B cell (primary cell): ENCODE measurements around the gene C6orf89. TPM values are rescaled to one million over a fixed set of nuclear protein-coding genes. Genes with fewer than 3 reads are reported as not detected.

Experiments
- ATAC-seq: fragments of 200-7000 bp; cut with Tn5 transposase; one replicate; pipeline ENCODE4 v1.10.0; 2021; ENCODE audit warnings: low read depth, mild to moderate bottlenecking, moderate number of reproducible peaks, moderate library complexity
- CTCF ChIA-PET: fragments of 350-600 bp; sonication (Branson Sonifier 250); formaldehyde crosslinking; loops from one replicate; lab custom pipeline; 2021; ENCODE audit warnings: antibody characterized with exemption, inconsistent platforms; lab: Charles Lee
- POLR2A ChIA-PET: fragments of 350-600 bp; sonication (Branson Sonifier 250); formaldehyde crosslinking; loops from one replicate; lab custom pipeline; 2021; ENCODE audit warnings: antibody characterized with exemption; lab: Charles Lee
- DNase-seq: peaks from one replicate; pipeline ENCODE4 v3.0.0; 2013
- H2AFZ ChIP-seq: 2 replicates; pipeline ENCODE4 v1.6.1; 2012; ENCODE audit warnings: mild to moderate bottlenecking, low read depth, low read length; ENCODE audit not compliant: insufficient read depth, poor library complexity, severe bottlenecking
- H3K27ac ChIP-seq, 2 donors: 1 replicate in 1 of 2; 2 replicates in 1 of 2; pipeline ENCODE4 v1.5.1; 2012 to 2013; ENCODE audit warnings: low read length in 2 of 2, mild to moderate bottlenecking in 2 of 2, moderate library complexity in 1 of 2
- H3K27me3 ChIP-seq, 4 experiments: fragments of 200-600 bp in 1 of 4; sonication (generic) in 1 of 4; replicated peaks in 1 of 4; 1 replicate in 2 of 4; 2 replicates in 2 of 4; pipeline versions ENCODE4 v1.6.1 to v1.7.0; 2013 to 2016; ENCODE audit warnings: low read length in 3 of 4, mild to moderate bottlenecking in 2 of 4, mixed read lengths in 1 of 4, moderate library complexity in 1 of 4; ENCODE audit not compliant: insufficient read depth in 4 of 4, control insufficient read depth in 3 of 4; ENCODE audit errors: control extremely low read depth in 1 of 4
- H3K36me3 ChIP-seq, 2 experiments: replicated peaks in 1 of 2; 1 replicate in 1 of 2; 2 replicates in 1 of 2; pipeline versions ENCODE4 v1.6.1 to v1.7.1; 2013; ENCODE audit warnings: low read length in 1 of 2; ENCODE audit not compliant: insufficient read depth in 2 of 2, control insufficient read depth in 1 of 2; ENCODE audit errors: control extremely low read depth in 1 of 2, extremely low read depth in 1 of 2
- H3K4me1 ChIP-seq, 2 donors: fragments of 200-600 bp in 1 of 2; sonication (generic) in 1 of 2; 1 replicate in 1 of 2; 2 replicates in 1 of 2; pipeline versions ENCODE4 v1.5.1 to v1.6.1; 2013 to 2017; ENCODE audit warnings: low read length in 2 of 2; ENCODE audit not compliant: control insufficient read depth in 2 of 2, insufficient read depth in 2 of 2
- H3K4me2 ChIP-seq: replicated peaks from 2 replicates; pipeline ENCODE3; 2012; ENCODE audit warnings: mild to moderate bottlenecking, low read depth, low read length; ENCODE audit not compliant: poor library complexity, severe bottlenecking
- H3K4me3 ChIP-seq, 5 experiments: fragments of 200-600 bp in 1 of 5; sonication (generic) in 1 of 5; 1 replicate in 3 of 5; 2 replicates in 2 of 5; pipeline versions ENCODE4 v1.5.1 to v1.7.0; 2011 to 2016; ENCODE audit warnings: low read length in 4 of 5, mild to moderate bottlenecking in 4 of 5, low read depth in 2 of 5, control low read depth in 1 of 5, moderate library complexity in 1 of 5; ENCODE audit not compliant: insufficient read depth in 1 of 5; ENCODE audit errors: control extremely low read depth in 1 of 5, extremely low read depth in 1 of 5
- H3K79me2 ChIP-seq: fragments of 200-600 bp; sonication (generic); one replicate; pipeline ENCODE4 v1.6.0; 2016; ENCODE audit warnings: low read length; ENCODE audit not compliant: control insufficient read depth, insufficient read depth
- H3K9ac ChIP-seq: fragments of 200-600 bp; sonication (generic); 2 replicates; pipeline ENCODE4 v1.6.1; 2017; ENCODE audit warnings: mild to moderate bottlenecking, low read length, moderate library complexity
- H3K9me3 ChIP-seq, 3 donors: one replicate each; pipeline versions ENCODE4 v1.6.1 to v1.7.1; 2013; ENCODE audit warnings: low read length in 2 of 3; ENCODE audit not compliant: control insufficient read depth in 2 of 3, insufficient read depth in 1 of 3; ENCODE audit errors: control extremely low read depth in 1 of 3
- H4K20me1 ChIP-seq: 2 replicates; pipeline ENCODE4 v1.6.0; 2012; ENCODE audit warnings: mild to moderate bottlenecking, low read length; ENCODE audit not compliant: insufficient read depth, control insufficient read depth, poor library complexity, severe bottlenecking
- H3K27ac Mint-ChIP-seq: one replicate; pipeline ENCODE4 v1.8.0; 2021; ENCODE audit warnings: mixed read lengths
- H3K27me3 Mint-ChIP-seq: one replicate; pipeline ENCODE4 v1.8.0; 2021; ENCODE audit warnings: mixed read lengths
- H3K4me1 Mint-ChIP-seq: one replicate; pipeline ENCODE4 v1.8.0; 2021; ENCODE audit warnings: mixed read lengths
- H3K4me3 Mint-ChIP-seq: one replicate; pipeline ENCODE4 v1.8.0; 2021; ENCODE audit warnings: mixed read lengths
- H3K9me3 Mint-ChIP-seq: one replicate; pipeline ENCODE4 v1.8.0; 2022; ENCODE audit warnings: mixed read lengths; ENCODE audit not compliant: insufficient read depth
- EZH2 ChIP-seq: IDR thresholded peaks from 2 replicates; pipeline ENCODE4 v1.6.1; 2012; ENCODE audit warnings: borderline replicate concordance, low read depth, mild to moderate bottlenecking, moderate library complexity, low read length; ENCODE audit not compliant: insufficient read depth, poor library complexity, severe bottlenecking
- WGBS: methylation state at CpG from one replicate; pipeline ENCODE4 v1.1.5; 2013; ENCODE audit warnings: missing lambda C conversion rate; ENCODE audit not compliant: insufficient coverage; 5-methylcytosine and 5-hydroxymethylcytosine counted together
- intact Hi-C: fragments of 100-400 bp; cut with micrococcal nuclease; formaldehyde crosslinking; loops from one replicate; pipeline ENCODE4 v1.10.0; 2022
- polyA plus RNA-seq: library from polyadenylated mRNA; depleted of rRNA; stranded (reverse); fragments of >200 nt; gene quantifications from 2 replicates; pipeline ENCODE4 v1.2.3, GENCODE V29; 2012
- total RNA-seq, 2 donors: library from RNA; stranded (reverse); fragments of 120-200 nt in 1 of 2; gene quantifications; 1 replicate in 1 of 2; 2 replicates in 1 of 2; pipeline versions ENCODE4 v1.2.3 to v1.2.4, GENCODE V29; 2013 to 2022
- TF ChIP-seq, protein P1 (sequence below): fragments of 200-600 bp; IDR thresholded peaks from one replicate; pipeline ENCODE4 v1.8.0; 2022; ENCODE audit warnings: antibody characterized with exemption, mild to moderate bottlenecking

C6orf89 gene
- total and polyA plus RNA-seq, 2 donors (not counting 1 experiment from before 2014, with no cell fraction given), result 13.0 to 35.3 TPM

DNA sequence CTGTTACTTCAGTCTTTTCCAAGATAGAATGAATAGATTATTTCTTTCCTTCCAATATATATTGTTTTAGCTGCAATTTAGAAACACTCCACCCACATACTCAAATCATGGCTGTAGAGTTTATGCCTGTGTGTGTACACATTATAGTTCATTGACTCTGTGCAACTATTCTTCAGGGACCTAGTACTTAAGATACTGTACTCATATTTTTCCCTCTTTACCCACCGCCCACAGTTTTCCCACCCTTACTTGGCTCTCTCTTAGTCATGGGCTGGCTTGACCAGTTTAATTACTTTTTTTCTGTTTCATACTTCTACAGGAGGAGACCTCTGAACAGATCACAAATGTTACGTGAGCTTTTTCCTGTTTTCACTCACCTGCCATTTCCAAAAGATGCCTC lies 30.4 kb downstream of the C6orf89 start:
- ATAC-seq, result no peak
- Mint-ChIP-seq H3K9me3 (no peaks in the 10 kb centered on the region), H3K27ac (no peak overlapping the region), H3K4me3 (no peak overlapping the region), H3K27me3 (no peaks in the 10 kb centered on the region), H3K4me1 (peaks cover 14% of the 10 kb centered on the region)
- Histone ChIP-seq H2AFZ (no peak overlapping the region), H3K9ac (no peak overlapping the region), H4K20me1 (no peaks in the 10 kb centered on the region), H3K4me1 (peaks cover 13 to 16% of the 10 kb centered on the region in 2 donors), H3K36me3 (peaks cover 0 to 82% of the 10 kb centered on the region in 2 experiments), H3K9me3 (no peaks in the 10 kb centered on the region), H3K27ac (no peak overlapping the region), H3K27me3 (no peaks in the 10 kb centered on the region), H3K4me3 (no peak overlapping the region), H3K4me2 (no peak overlapping the region), H3K79me2 (no peaks in the 10 kb centered on the region)
- no peak for DNase-seq
- intact Hi-C loops, result no loop called here
- TF ChIP-seq EZH2, result no peak
- TF ChIP-seq, protein P1, sequence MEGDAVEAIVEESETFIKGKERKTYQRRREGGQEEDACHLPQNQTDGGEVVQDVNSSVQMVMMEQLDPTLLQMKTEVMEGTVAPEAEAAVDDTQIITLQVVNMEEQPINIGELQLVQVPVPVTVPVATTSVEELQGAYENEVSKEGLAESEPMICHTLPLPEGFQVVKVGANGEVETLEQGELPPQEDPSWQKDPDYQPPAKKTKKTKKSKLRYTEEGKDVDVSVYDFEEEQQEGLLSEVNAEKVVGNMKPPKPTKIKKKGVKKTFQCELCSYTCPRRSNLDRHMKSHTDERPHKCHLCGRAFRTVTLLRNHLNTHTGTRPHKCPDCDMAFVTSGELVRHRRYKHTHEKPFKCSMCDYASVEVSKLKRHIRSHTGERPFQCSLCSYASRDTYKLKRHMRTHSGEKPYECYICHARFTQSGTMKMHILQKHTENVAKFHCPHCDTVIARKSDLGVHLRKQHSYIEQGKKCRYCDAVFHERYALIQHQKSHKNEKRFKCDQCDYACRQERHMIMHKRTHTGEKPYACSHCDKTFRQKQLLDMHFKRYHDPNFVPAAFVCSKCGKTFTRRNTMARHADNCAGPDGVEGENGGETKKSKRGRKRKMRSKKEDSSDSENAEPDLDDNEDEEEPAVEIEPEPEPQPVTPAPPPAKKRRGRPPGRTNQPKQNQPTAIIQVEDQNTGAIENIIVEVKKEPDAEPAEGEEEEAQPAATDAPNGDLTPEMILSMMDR, result no peak
- CTCF ChIA-PET, result interaction anchor here (1.3 to 2.1 kb wide), 2 partner anchors 17 to 102 kb away, joined by 3 to 6 read pairs; no protein-coding TSS in a partner anchor
- 60% methylated on average over 1 of the region's 2 CpGs for WGBS
- POLR2A ChIA-PET, result no interaction called here

- no peak overlapping the region for H3K4me2 ChIP-seq
- Mint-ChIP-seq H3K4me3 (no peak overlapping the region), H3K27me3 (no peaks in the 10 kb centered on the region), H3K27ac (no peak overlapping the region), H3K4me1 (peaks cover 1% of the 10 kb centered on the region), H3K9me3 (no peaks in the 10 kb centered on the region)
- peaks cover under 1 to 4% of the 10 kb centered on the region in 2 donors for H3K4me1 ChIP-seq
- no peak overlapping the region for H3K4me3 ChIP-seq
- 100% methylated on average over 9 of the region's 10 CpGs for WGBS
- ChIA-PET POLR2A (no interaction called here), CTCF (interaction anchor here (2.1 kb wide), 1 partner anchor 100 kb away, joined by 6 read pairs; no protein-coding TSS in a partner anchor)
- no peak for DNase-seq
- no peak for ATAC-seq
- TF ChIP-seq EZH2, result no peak
- TF ChIP-seq, protein P1, result no peak
- H3K27me3 ChIP-seq, result no peaks in the 10 kb centered on the region
- intact Hi-C loops, result no loop called here
- H3K79me2 ChIP-seq, result no peaks in the 10 kb centered on the region
- no peak overlapping the region for H3K27ac ChIP-seq
- no peak overlapping the region for H3K9ac ChIP-seq
- peaks cover 0 to 81% of the 10 kb centered on the region in 2 experiments for H3K36me3 ChIP-seq
- H4K20me1 ChIP-seq, result no peaks in the 10 kb centered on the region
- no peak overlapping the region for H2AFZ ChIP-seq
- H3K9me3 ChIP-seq, result no peaks in the 10 kb centered on the region
Measured at GRCh38 chr6:36917541-36918193, 31.9 kb downstream of the C6orf89 start.
